H1 (cell line): Measurements from ENCODE around the gene DCTN3. TPM values are rescaled to one million over a fixed set of nuclear protein-coding genes. Genes with fewer than 3 reads are reported as not detected.

ENCODE experiments used
- ASH2L ChIP-seq: fragments of 200-600, 300-600 bp; sonication (generic); IDR thresholded peaks from one replicate; pipeline ENCODE4 v1.7.1; 2017; ENCODE audit warnings: low read length
- CBX8 ChIP-seq: fragments of 300-800, 300-1000 bp; sonication (generic); IDR thresholded peaks from 2 replicates; pipeline ENCODE4 v1.7.1; 2016; ENCODE audit warnings: low read depth, low read length, borderline replicate concordance
- EZH2 ChIP-seq: fragments of 200-600 bp; sonication (generic); IDR thresholded peaks from 2 replicates; pipeline ENCODE4 v1.7.1; 2012; ENCODE audit warnings: low read depth, mild to moderate bottlenecking, moderate library complexity, low read length, inconsistent platforms; ENCODE audit not compliant: severe bottlenecking
- RNF2 ChIP-seq: fragments of 200-900, 300-1000 bp; sonication (generic); IDR thresholded peaks from 2 replicates; pipeline ENCODE4 v1.7.1; 2016; ENCODE audit warnings: borderline replicate concordance, low read depth, mild to moderate bottlenecking, antibody characterized with exemption, low read length; ENCODE audit not compliant: poor library complexity, severe bottlenecking; ENCODE audit errors: missing control alignments
- SIRT6 ChIP-seq: IDR thresholded peaks from one replicate; pipeline ENCODE4 v1.7.1; 2012; ENCODE audit warnings: low read length, inconsistent platforms
- SUZ12 ChIP-seq: fragments of 200-600 bp; sonication (generic); IDR thresholded peaks from 2 replicates; pipeline ENCODE4 v1.6.1; 2012; ENCODE audit warnings: mild to moderate bottlenecking, inconsistent platforms, low read length, moderate library complexity, mixed read lengths
- polyA plus RNA-seq, 7 experiments: library from polyadenylated mRNA; depleted of rRNA in 3 of 7; stranded (reverse) in 5 of 7; unstranded in 2 of 7; fragments of >200 nt in 5 of 7; fragments of 200-250 nt in 2 of 7; gene quantifications; 1 replicate in 5 of 7; 2 replicates in 1 of 7; 4 replicates in 1 of 7; pipeline versions ENCODE4 v1.2.1 to v1.2.3, GENCODE V29; 2011 to 2013; ENCODE audit warnings: missing spikeins in 2 of 7, mixed read lengths in 2 of 7
- total RNA-seq: library from RNA; stranded (reverse); fragmentation: NEBNext Ultra II Directional; extraction: Animal tissue kit (Norgen Biotek cat#: 25700); gene quantifications from 2 replicates; pipeline ENCODE4 v1.2.1, GENCODE V29; 2021

The DCTN3 gene
- total and polyA plus RNA-seq, 2 of the 8 experiments (the other 6 are each of a cell fraction or from before 2014, with no cell fraction given), result 25.6 to 39.2 TPM

DNA sequence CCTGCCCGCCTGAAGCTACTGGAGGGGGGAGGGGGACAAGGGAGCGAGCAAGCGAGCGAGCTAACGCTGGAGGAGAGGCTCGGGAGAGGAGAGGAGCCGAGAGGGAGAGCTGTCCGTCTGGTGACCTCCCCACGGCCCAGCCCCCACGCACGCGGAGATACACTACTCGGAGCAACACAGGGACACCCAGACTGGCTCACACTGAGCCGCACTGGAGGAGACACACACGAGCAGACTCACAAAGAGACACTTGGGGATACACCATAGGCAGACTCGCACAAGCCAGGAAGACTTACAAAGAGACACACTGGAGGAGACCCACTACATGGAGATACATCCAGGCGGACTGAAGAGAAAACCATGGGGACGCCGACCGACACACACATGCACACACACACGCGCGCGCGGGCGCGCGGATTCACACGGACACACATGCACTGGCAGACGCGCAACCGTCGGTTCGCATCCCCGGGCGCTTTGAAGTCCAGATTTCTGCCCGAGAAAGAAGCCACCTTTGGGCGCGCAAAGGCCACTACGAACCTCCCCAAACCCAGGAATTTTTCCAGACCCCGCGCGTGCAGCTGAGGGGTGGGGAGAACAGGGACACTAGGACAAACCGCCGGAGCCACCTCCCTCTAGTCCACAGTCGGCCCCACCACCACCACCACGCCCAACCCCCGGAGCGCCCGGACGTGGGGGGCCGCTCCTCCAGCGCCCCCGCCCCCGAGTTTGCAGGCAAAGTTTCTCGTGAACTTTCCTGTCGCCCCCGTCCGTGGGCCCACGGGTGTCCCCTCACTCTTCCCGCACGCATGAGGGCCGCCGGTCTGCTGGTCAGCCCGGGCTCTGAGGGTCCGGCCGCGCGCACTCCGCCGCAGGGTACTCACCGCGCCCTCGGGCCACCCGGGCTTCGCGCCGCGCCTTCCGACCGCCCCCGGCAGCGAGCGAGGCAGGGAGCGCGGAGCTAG is 31.3 kb downstream of the DCTN3 start (continued):
- TF ChIP-seq CBX8 (no peak; the same call in 1 of the 2 replicates), SIRT6 (no peak), ASH2L (no peak), SUZ12 (peak; percentile 97), RNF2 (peak; percentile 79), EZH2 (peak; percentile 95)
